HUES6 (cell line): Measurements from ENCODE around the gene GALK1.
"Not testable (repeated sequence)": the region's sequence is repeated elsewhere in the genome, so short reads cannot be mapped to it uniquely, and the experiment has no call there.

Experiments
- H3K27ac ChIP-seq: 2 replicates; pipeline ENCODE4 v1.7.0; 2013; ENCODE audit warnings: low read depth, mild to moderate bottlenecking, low read length, inconsistent platforms
- H3K27me3 ChIP-seq: 2 replicates; pipeline ENCODE4 v1.6.1; 2013; ENCODE audit warnings: low read length; ENCODE audit not compliant: control insufficient read depth, insufficient read depth
- H3K36me3 ChIP-seq: 2 replicates; pipeline ENCODE4 v1.6.1; 2013; ENCODE audit warnings: low read length; ENCODE audit not compliant: control insufficient read depth, insufficient read depth
- H3K4me1 ChIP-seq: 2 replicates; pipeline ENCODE4 v1.6.1; 2013; ENCODE audit warnings: low read length; ENCODE audit not compliant: control insufficient read depth, insufficient read depth
- H3K4me3 ChIP-seq: 2 replicates; pipeline ENCODE4 v1.5.1; 2013; ENCODE audit warnings: low read depth, low read length
- H3K9ac ChIP-seq: one replicate; pipeline ENCODE4 v1.6.1; 2013; ENCODE audit warnings: mild to moderate bottlenecking, low read length
- H3K9me3 ChIP-seq: 2 replicates; pipeline ENCODE4 v1.6.1; 2013; ENCODE audit warnings: low read depth, low read length; ENCODE audit not compliant: control insufficient read depth, insufficient read depth

Gene GALK1

DNA sequence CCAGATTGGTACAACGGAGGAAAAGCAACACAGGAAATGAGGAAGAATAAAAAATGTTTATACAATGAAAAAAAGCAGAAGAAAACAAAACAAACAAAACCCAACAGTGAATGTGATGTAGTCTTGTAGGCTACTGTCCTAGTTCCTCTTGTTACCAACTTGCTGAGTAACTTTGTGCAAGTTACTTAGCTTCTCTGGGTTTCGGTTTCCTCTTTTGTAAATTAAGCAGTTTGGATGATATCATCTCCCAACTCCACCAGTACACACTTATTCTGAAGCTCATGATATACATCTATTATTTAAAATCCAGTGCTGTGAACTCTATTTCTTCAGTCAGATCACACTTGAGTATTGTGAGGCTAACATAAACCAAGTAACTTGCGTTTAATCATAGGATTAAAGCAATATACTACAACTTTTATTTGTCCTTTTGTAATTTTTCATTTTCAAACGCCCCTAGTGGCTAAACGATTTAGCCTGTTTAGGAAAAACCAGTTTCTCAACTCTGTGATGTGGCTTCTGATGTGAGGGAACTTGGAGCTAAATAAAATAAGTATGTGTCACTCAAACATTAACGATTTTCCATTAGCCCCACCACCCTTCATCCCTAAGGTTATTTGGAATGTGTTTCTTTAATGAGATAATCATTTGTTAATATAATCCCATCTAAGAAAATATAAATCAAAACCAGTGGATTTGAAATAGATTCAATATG lies 18.2 kb upstream of the GALK1 start:
- H3K4me3 ChIP-seq = no peak overlapping the region
- peaks cover 8% of the 10 kb centered on the region for H3K36me3 ChIP-seq
- no peak overlapping the region for H3K27ac ChIP-seq
- H3K27me3 ChIP-seq = no peaks in the 10 kb centered on the region
- no peaks in the 10 kb centered on the region for H3K9me3 ChIP-seq
- no peak overlapping the region for H3K9ac ChIP-seq
- peaks cover 16% of the 10 kb centered on the region for H3K4me1 ChIP-seq

DNA sequence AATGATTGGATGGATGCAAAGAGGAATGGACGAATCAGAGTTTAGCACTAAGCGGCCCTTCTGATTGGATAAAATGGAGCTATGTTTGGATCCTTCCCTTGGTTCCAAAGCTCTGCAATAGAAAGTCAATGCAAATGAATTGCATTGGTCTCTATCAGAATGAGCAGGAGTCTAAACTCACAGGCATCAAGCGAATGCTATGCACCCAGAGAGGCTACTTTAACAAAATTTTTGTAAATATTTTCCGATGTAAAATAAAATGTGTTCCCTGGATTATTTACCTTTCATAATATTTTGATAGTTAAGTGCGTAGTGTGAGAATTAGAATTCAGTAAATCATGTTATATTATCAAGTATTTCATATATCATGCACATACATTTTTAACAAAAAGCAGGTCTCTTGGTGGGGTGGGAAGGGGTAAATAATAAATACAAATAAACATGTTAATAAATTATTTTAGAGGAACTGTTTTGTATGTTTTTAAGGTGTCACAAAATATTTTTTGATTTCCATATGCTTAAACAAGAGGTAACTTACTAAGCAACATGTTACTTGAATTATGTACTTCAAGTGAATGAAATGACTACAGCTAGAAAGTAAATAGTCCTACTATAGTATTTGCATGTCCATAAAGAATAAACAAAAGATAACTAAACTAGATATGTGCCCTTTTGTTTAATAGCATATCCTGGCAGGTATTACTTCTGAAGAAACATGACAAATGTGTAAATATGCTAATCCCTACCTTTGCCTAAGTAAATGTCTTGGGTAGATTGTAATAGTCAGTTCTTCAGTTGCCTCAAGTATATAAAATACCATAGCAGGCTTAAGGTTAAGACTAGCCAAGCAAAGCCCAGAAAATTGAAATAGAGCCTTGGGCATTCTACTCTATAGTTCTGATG lies 15.2 kb upstream of the GALK1 start:
- H3K9me3 ChIP-seq = no peaks in the 10 kb centered on the region
- H3K4me3 ChIP-seq = no peak overlapping the region
- H3K27me3 ChIP-seq = no peaks in the 10 kb centered on the region
- H3K4me1 ChIP-seq = peaks cover 7% of the 10 kb centered on the region
- H3K36me3 ChIP-seq = peaks cover 29% of the 10 kb centered on the region
- H3K9ac ChIP-seq = no peak overlapping the region
- H3K27ac ChIP-seq = no peak overlapping the region

DNA sequence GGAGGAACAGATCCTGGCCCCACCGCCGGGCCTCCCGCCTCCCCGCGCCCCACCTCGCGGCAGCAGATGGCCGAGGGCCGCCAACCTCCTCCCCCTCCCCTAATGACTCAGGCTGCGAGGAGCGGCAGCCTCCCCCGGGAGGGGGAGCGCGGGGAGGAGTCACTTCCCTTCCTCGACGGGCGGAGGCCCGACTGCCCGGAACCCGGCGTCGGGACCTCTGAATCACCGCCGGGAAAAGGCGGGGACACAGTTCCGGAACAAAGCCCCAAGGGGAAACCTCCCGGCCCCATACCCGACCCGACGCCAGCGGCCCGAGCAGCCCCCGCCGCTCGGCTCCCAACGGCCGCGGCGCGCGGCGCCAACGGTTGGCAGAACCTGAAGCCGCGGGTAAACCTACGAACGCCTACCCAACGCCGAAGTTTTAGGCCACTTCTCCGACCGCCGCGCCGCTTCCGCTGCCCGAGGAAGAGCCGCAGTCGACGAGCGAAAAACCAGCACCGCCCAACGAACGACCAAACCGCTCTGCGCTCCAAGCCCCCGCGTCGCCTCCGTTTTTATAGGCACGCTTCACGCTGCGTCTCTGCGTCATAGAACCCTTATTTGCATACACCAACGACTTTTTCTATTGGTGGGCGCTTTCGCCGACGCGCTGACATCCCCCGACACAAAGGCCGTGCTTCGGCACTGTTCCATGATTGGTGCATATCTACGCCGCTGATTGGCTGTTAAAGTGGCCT lies 14.4 kb upstream of the GALK1 start:
- H3K4me1 ChIP-seq = peaks cover 9% of the 10 kb centered on the region
- H3K27me3 ChIP-seq = no peaks in the 10 kb centered on the region
- H3K9me3 ChIP-seq = no peaks in the 10 kb centered on the region
- peak overlapping the region; percentile 98 for H3K27ac ChIP-seq
- H3K4me3 ChIP-seq = peak overlapping the region; percentile 80
- H3K36me3 ChIP-seq = peaks cover 29% of the 10 kb centered on the region
- peak overlapping the region; percentile 98 for H3K9ac ChIP-seq

DNA sequence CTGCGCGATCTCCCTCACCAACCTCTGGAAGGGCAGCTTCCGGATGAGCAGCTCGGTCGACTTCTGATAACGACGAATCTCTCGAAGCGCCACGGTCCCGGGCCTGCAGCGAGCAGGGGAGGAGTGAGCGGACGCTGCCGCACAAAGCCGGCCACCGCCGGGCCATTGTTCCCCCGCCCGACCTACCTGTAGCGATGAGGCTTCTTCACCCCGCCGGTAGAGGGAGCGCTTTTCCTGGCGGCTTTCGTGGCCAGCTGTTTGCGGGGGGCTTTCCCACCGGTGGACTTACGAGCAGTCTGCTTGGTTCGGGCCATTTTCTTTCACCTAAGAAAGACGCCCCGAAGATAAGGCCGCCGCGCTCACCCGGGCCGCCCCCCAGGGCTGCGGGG lies 13.9 kb upstream of the GALK1 start:
- Histone ChIP-seq H3K27ac (peak overlapping the region; percentile 98), H3K9me3 (no peaks in the 10 kb centered on the region), H3K36me3 (peaks cover 29% of the 10 kb centered on the region), H3K4me1 (peaks cover 9% of the 10 kb centered on the region), H3K9ac (peak overlapping the region; percentile 98), H3K27me3 (no peaks in the 10 kb centered on the region), H3K4me3 (peak overlapping the region; percentile 80)

DNA sequence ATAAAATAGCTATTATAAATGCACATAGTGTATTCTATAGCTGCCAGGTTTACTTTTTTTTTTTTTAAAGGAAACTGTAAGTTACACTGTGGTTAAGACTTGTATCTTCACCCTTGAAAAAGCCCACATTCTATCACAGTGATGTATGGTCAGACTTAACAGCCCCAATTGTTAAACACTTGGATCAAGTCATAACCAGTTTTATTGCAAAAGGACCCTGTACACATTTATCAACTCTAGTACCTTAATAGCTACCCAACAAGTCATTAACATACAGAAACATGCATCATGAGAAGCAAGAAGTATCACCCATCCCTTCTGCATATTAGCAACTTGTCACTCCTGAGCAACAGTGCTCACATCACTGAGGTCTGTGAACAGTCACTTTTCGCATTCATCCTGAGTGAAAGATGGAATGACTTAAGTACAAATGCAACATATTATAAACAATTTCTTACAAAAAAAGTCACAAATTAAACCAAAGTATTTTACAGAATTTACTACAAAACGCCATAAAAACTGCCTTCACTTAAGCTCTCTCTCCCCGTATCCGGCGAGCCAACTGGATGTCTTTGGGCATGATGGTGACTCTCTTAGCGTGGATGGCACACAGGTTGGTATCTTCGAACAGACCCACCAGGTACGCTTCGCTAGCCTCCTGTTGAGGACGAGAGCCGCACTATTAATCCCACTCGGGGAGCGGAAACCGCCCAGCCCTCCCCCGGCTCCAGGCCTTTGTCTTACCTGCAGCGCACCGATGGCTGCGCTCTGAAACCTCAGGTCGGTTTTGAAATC lies 13.3 kb upstream of the GALK1 start:
- not testable (repeated sequence) for H3K9me3 ChIP-seq, H3K4me1 ChIP-seq, H3K27me3 ChIP-seq
- H3K4me3 ChIP-seq = peak overlapping the region; percentile 80
- H3K36me3 ChIP-seq = peaks cover 29% of the 10 kb centered on the region
- peak overlapping the region; percentile 98 for H3K27ac ChIP-seq
- H3K9ac ChIP-seq = peak overlapping the region; percentile 98

DNA sequence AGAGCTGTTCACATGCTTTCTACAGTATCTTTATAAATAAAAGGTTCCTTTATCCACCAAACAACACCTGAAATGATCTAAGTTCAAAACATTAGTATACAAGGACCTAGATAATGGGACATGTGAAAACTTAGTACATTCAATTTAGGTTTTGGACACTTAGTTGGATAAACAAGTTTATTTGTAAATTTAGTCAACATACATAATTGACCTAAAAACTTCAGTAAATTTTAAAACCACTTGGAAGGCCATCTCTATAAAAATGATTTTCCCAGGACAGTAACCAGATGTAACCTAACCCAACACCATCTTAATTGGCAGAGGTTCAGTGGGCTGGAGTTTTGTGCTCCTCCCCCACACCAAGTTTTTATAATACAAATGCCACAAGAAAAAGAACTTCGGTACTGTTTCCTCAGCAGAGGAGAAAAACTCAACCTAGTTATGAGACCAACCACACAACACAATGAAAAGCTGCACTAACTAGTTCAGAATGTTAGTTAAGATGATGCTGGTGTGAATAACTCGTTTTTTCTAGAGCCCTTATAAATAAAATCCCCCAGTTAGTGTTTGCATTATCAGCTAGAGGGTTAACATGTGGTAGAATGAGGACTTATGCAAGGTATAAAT lies 12.4 kb upstream of the GALK1 start:
- Histone ChIP-seq H3K9me3 (no peaks in the 10 kb centered on the region), H3K36me3 (peaks cover 29% of the 10 kb centered on the region), H3K4me3 (peak overlapping the region; percentile 38; the same call in 1 of the 2 replicates), H3K27ac (no peak overlapping the region), H3K4me1 (peaks cover 5% of the 10 kb centered on the region; the same call in 1 of the 2 replicates), H3K27me3 (no peaks in the 10 kb centered on the region), H3K9ac (no peak overlapping the region)

DNA sequence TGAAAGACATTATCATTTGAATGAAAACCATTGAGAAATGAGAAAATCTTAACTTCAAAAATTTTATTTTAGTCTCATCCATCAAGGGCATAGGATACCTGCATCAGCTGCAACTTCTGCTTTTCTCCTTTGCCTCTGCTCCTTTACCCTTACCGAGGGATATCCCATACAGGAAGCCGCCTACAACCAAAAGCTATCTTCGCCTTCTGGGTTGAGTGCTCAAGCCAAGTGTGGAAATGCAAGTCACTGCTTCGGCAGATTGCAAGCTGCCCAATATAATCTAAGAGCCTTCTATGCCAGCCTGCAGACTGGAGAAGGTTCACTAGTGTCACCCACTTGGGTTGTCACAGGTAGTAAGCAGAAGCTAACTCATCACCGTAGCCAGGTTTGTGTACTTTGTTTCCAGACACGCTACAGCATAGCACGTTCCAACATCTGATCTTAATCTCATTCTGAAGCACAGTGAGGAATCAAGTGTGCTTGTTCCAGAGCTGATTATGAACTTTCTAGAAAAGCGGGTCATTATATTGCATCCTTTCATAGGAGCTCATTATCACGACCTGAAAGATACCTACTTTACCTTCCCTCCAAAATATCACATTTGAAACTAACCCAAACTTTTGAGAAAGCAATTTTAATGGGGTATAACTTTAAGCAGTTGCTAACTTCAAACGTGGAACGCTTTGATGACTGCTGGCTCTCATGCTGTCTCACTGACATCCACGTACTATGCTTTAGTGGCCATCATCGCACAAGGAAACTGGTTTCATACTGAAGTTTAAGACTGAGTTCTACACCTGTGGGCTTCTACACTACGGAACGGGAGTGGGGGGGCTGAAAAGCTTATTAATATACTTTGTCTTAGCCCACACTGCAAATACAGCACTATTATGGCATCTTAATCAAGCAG lies 11.6 kb upstream of the GALK1 start:
- no peak overlapping the region for H3K27ac ChIP-seq
- H3K4me3 ChIP-seq = 0 out of 2 replicates have a peak overlapping the region, but pooled peaks have one; percentile 11
- no peaks in the 10 kb centered on the region for H3K9me3 ChIP-seq
- no peaks in the 10 kb centered on the region for H3K27me3 ChIP-seq
- peaks cover 5% of the 10 kb centered on the region; the same call in 1 of the 2 replicates for H3K4me1 ChIP-seq
- no peak overlapping the region for H3K9ac ChIP-seq
- peaks cover 29% of the 10 kb centered on the region for H3K36me3 ChIP-seq

DNA sequence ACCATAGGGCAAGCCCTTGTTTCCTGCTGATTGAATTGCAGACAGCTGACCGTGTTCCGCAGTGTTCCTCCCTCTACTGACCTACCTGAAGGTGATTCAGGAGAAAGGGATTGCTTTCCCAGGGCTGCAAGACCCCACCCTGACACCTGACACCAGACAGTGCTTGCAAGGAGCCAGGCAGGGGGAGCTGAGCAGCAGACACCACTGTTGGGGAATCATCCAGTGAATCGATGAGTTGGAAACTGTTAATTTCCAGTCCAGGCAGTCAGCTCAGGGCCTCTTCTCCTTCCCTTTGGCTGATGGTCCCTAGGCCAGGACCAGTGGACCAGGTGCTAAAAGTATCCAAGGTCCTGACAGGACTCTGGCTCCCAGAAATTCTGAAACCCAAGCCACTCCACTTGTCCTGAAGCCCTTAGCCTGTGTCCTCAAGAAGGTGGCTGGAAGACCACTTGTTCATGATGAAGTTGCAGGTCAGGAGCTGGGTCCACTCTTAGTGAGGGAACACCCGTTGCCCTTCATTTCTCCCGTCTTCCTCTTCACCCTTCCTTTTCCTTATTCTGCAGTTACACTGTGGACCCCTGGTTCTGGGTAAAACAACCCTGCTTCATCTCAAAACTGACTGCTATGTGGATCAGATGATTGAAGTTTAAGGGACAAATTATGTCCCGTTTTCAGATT lies 10.1 kb upstream of the GALK1 start:
- no peaks in the 10 kb centered on the region for H3K27me3 ChIP-seq
- H3K36me3 ChIP-seq = peaks cover 29% of the 10 kb centered on the region
- no peak overlapping the region for H3K4me3 ChIP-seq
- peaks cover 5% of the 10 kb centered on the region; the same call in 1 of the 2 replicates for H3K4me1 ChIP-seq
- H3K9me3 ChIP-seq = no peaks in the 10 kb centered on the region
- no peak overlapping the region for H3K9ac ChIP-seq
- H3K27ac ChIP-seq = no peak overlapping the region

DNA sequence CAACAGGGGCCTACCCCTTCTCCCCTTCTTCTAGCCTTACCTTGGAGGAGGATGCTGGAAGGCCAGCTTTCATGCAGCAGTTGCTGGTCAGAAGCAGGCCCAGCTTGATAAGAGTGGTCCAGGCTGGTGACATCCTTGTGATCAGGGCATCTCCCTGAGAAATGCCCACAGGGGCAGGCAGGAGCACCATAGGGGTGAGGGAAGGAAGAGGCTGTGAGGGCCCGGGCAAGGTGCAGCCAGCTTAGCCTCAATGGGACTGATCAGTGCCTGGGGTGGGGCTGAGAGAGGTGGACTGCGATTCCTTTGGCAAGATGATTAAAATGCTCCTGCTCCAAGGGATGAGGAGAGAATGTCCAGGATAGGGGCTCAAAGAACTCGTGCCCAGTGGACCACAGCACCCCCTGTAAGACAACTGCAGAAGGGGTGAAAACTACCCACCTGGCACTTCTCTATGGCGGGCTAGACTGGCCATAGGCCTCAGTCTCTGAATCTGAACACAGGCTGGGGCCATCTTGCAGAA lies 9.5 kb upstream of the GALK1 start:
- Histone ChIP-seq H3K4me3 (no peak overlapping the region), H3K36me3 (peaks cover 29% of the 10 kb centered on the region), H3K4me1 (peaks cover 5% of the 10 kb centered on the region; the same call in 1 of the 2 replicates), H3K27ac (no peak overlapping the region), H3K9me3 (no peaks in the 10 kb centered on the region), H3K27me3 (no peaks in the 10 kb centered on the region), H3K9ac (no peak overlapping the region)
